HepG2 (cell line): ENCODE data around the gene ODAD4. TPM values are rescaled to one million over a fixed set of nuclear protein-coding genes. Genes with fewer than 3 reads are reported as not detected.

Experiments used
- ATAC-seq: fragments of 200-7000 bp; cut with Tn5 transposase; 3 replicates; pipeline ENCODE4 v1.9.1; 2020; ENCODE audit warnings: mild to moderate bottlenecking, moderate library complexity
- BruUV-seq: library from RNA; stranded (reverse); fragments of 400-500 nt; replicated peaks from 2 replicates; lab custom pipeline; 2021; lab: Mats Ljungman, UMichigan
- CTCF ChIA-PET: fragments of 300-600 bp; formaldehyde crosslinking; extraction: SDS; loops from one replicate; lab custom pipeline; 2021; ENCODE audit warnings: low total read pairs, inconsistent platforms, low intra/inter-chr PET ratio; lab: Yijun Ruan, JAX
- POLR2A ChIA-PET: fragments of 350-600 bp; sonication (Branson Sonifier 250); formaldehyde crosslinking; loops from one replicate; lab custom pipeline; 2020; ENCODE audit warnings: antibody characterized with exemption, inconsistent platforms; lab: Yijun Ruan, JAX
- DNase-seq: peaks from one replicate; pipeline ENCODE4 v3.0.0-alpha.2; 2015; ENCODE audit warnings: low spot score
- FAIRE-seq: peaks from 3 replicates; lab custom pipeline; 2011; peaks lifted over from hg19 to GRCh38; lab: Jason Lieb, UNC
- H2AFZ ChIP-seq: one replicate; pipeline ENCODE4 v1.6.1; 2011; ENCODE audit warnings: low read length, inconsistent platforms
- H3K27ac ChIP-seq: fragments of 300-600 bp; 3 replicates; pipeline ENCODE4 v1.8.0; 2011; ENCODE audit warnings: mixed run types, mild to moderate bottlenecking, mixed read lengths, low read length, inconsistent platforms; ENCODE audit not compliant: insufficient read depth; ENCODE audit errors: extremely low read length
- H3K27me3 ChIP-seq, 2 experiments: fragments of 200-600 bp in 1 of 2; 2 replicates in 1 of 2; 3 replicates in 1 of 2; pipeline versions ENCODE4 v1.6.0 to v1.8.0; 2011; ENCODE audit warnings: low read length in 2 of 2, mild to moderate bottlenecking in 2 of 2, moderate library complexity in 2 of 2, inconsistent platforms in 1 of 2; ENCODE audit not compliant: insufficient read depth in 2 of 2, control insufficient read depth in 1 of 2
- H3K36me3 ChIP-seq, 2 experiments: fragments of 200-600 bp in 1 of 2; replicated peaks in 1 of 2; 2 replicates in 1 of 2; 3 replicates in 1 of 2; pipeline versions ENCODE4 v1.5.1 to v1.8.0; 2011; ENCODE audit warnings: low read length in 2 of 2, inconsistent platforms in 1 of 2; ENCODE audit not compliant: insufficient read depth in 2 of 2, control insufficient read depth in 1 of 2
- H3K4me1 ChIP-seq: 2 replicates; pipeline ENCODE4 v1.5.1; 2012; ENCODE audit warnings: low read length, inconsistent platforms; ENCODE audit not compliant: insufficient read depth
- H3K4me2 ChIP-seq: 2 replicates; pipeline ENCODE4 v1.6.0; 2011; ENCODE audit warnings: low read depth, low read length, inconsistent platforms
- H3K4me3 ChIP-seq, 3 experiments: fragments of 200-600 bp in 1 of 3; sonication (generic), shearing (Covaris generic) in 1 of 3; replicated peaks in 1 of 3; 2 replicates each; pipeline ENCODE4 v1.5.1; 2011 to 2016; ENCODE audit warnings: low read length in 3 of 3, inconsistent platforms in 2 of 3, low read depth in 2 of 3, mild to moderate bottlenecking in 2 of 3, control low read depth in 1 of 3, mixed read lengths in 1 of 3; ENCODE audit not compliant: insufficient read depth in 1 of 3
- H3K79me2 ChIP-seq: one replicate; pipeline ENCODE4 v1.6.1; 2011; ENCODE audit warnings: low read length, inconsistent platforms; ENCODE audit not compliant: insufficient read depth
- H3K9ac ChIP-seq: 2 replicates; pipeline ENCODE4 v1.6.0; 2011; ENCODE audit warnings: mild to moderate bottlenecking, low read depth, low read length, inconsistent platforms; ENCODE audit not compliant: insufficient read depth
- H3K9me3 ChIP-seq: 2 replicates; pipeline ENCODE4 v1.5.1; 2012; ENCODE audit warnings: mild to moderate bottlenecking, low read length
- H4K20me1 ChIP-seq: 2 replicates; pipeline ENCODE4 v1.6.0; 2011; ENCODE audit warnings: inconsistent platforms, mild to moderate bottlenecking, low read length, moderate library complexity; ENCODE audit not compliant: insufficient read depth
- MAFG ChIP-seq: sonication (generic); formaldehyde crosslinking; IDR thresholded peaks from 2 replicates; pipeline ENCODE4 v1.5.1; 2020; ENCODE audit warnings: mild to moderate bottlenecking, missing genetic modification reagents
- SNRNP70 ChIP-seq: fragments of 200-400 bp; formaldehyde crosslinking; IDR thresholded peaks from 2 replicates; pipeline ENCODE4 v1.6.1; 2017; ENCODE audit warnings: mild to moderate bottlenecking, low read depth, low read length, moderate library complexity
- SRY ChIP-seq: sonication (generic); formaldehyde crosslinking; IDR thresholded peaks from 2 replicates; pipeline ENCODE4 v1.8.0; 2022; ENCODE audit warnings: mild to moderate bottlenecking, missing genetic modification reagents
- TCF7 ChIP-seq: sonication (generic); IDR thresholded peaks from 2 replicates; pipeline ENCODE4 v1.6.1; 2016; ENCODE audit warnings: antibody characterized with exemption, low read depth
- ZBTB38 ChIP-seq: sonication (generic); formaldehyde crosslinking; IDR thresholded peaks from 2 replicates; pipeline ENCODE4 v1.5.1; 2020; ENCODE audit warnings: mild to moderate bottlenecking, missing genetic modification reagents
- ZBTB42 ChIP-seq: sonication (generic); formaldehyde crosslinking; IDR thresholded peaks from 2 replicates; pipeline ENCODE4 v1.5.0; 2020; ENCODE audit warnings: mild to moderate bottlenecking, missing genetic modification reagents
- ZNF33B ChIP-seq: sonication (generic); formaldehyde crosslinking; IDR thresholded peaks from 2 replicates; pipeline ENCODE4 v1.5.1; 2020; ENCODE audit warnings: mild to moderate bottlenecking, missing genetic modification reagents
- ZNF484 ChIP-seq: sonication (generic); formaldehyde crosslinking; IDR thresholded peaks from 2 replicates; pipeline ENCODE4 v1.5.1; 2020; ENCODE audit warnings: mild to moderate bottlenecking, low read depth, missing genetic modification reagents, borderline replicate concordance
- WGBS: methylation state at CpG from one replicate; pipeline ENCODE4 v1.1.6; 2017; ENCODE audit warnings: low lambda C conversion rate; 5-methylcytosine and 5-hydroxymethylcytosine counted together
- in situ Hi-C: cut with HindIII; loops from 2 replicates; pipeline ENCODE4 v1.10.0; 2017; ENCODE audit warnings: low pct_unique_long_range_greater_than_20kb; ENCODE audit not compliant: extremely low pct_ligation_motif_present
- intact Hi-C: fragments of 100-400 bp; cut with micrococcal nuclease; formaldehyde crosslinking; loops from one replicate; pipeline ENCODE4 v1.10.0; 2022; ENCODE audit not compliant: unreplicated experiment
- polyA plus RNA-seq, 8 experiments: library from polyadenylated mRNA; depleted of rRNA in 3 of 8; stranded (reverse) in 7 of 8; unstranded in 1 of 8; fragments of >200 nt; fragmentation: Illumina TruSeq in 4 of 8; extraction: Trizol in 4 of 8; gene quantifications; 2 replicates each; pipeline versions ENCODE4 v1.2.1 to v1.2.3, GENCODE V29; 2011 to 2016; ENCODE audit warnings: low read depth in 4 of 8, missing spikeins in 1 of 8, mixed read lengths in 1 of 8; ENCODE audit not compliant: insufficient read depth in 1 of 8
- total RNA-seq, 5 experiments: library from RNA; depleted of rRNA; stranded (reverse); fragments of >200 nt; fragmentation: Illumina TruSeq; extraction: Trizol; gene quantifications; 2 replicates each; pipeline ENCODE4 v1.2.3, GENCODE V29; 2016; ENCODE audit warnings: low read depth in 1 of 5
- TF ChIP-seq, protein P1 (sequence below): sonication (generic); formaldehyde crosslinking; IDR thresholded peaks from 2 replicates; pipeline ENCODE4 v1.5.1; 2020; ENCODE audit warnings: mild to moderate bottlenecking, missing genetic modification reagents, borderline replicate concordance
- TF ChIP-seq, protein P2 (sequence below): sonication (generic); formaldehyde crosslinking; IDR thresholded peaks from one replicate; pipeline ENCODE4 v1.5.1; 2020; ENCODE audit warnings: mild to moderate bottlenecking, missing genetic modification reagents; ENCODE audit errors: not compliant biosample characterization

Gene ODAD4
- total and polyA plus RNA-seq, 2 of the 13 experiments (the other 11 are each of a cell fraction or from before 2014, with no cell fraction given), result 0.48 to 0.53 TPM

DNA sequence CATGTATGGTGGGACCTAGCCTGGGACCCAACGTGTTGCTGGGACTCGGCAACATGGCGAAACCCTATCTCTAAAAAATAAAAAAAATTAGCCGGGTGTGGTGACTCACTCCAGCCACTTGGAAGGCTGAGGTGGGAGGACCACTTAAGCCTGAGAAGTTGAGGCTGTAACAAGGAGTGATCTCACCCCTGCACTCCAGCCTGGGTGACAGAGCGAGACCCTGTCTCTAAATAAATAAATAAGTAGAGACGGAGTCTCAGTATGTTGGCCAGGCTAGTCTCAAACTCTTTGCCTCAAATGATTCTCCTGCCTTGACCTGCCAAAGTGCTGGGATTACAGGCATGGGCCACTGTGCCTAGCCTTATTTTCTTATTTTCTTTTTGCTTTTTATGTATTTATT lies 26.1 kb downstream of the ODAD4 start:
- Histone ChIP-seq H3K4me1 (peaks cover 53% of the 10 kb centered on the region), H2AFZ (no peak overlapping the region), H3K36me3 (no peaks in the 10 kb centered on the region), H3K9me3 (no peaks in the 10 kb centered on the region), H3K27me3 (peaks cover 3 to 13% of the 10 kb centered on the region in 2 experiments; a peak in 4 of 5 replicates), H3K4me3 (no peak overlapping the region), H3K4me2 (peak overlapping the region; percentile 64; the same call in 1 of the 2 replicates), H4K20me1 (no peaks in the 10 kb centered on the region), H3K79me2 (no peaks in the 10 kb centered on the region), H3K27ac (peak overlapping the region; percentile 56), H3K9ac (no peak overlapping the region)
- no peak for FAIRE-seq
- in situ Hi-C loops (loop anchor here (5.0 kb wide), 1 partner anchor 219 kb away; no protein-coding TSS in a partner anchor), intact Hi-C loops (loop anchor here (5.0 kb wide), 2 partner anchors 39 to 144 kb away; partner anchors contain the start of genes ACLY, FKBP10 and P3H4)
- no peak for ATAC-seq
- POLR2A ChIA-PET, result interaction anchor here (1.4 to 4.6 kb wide), 3 partner anchors 27 to 92 kb away, joined by 5 to 62 read pairs (median 6); partner anchors contain the start of genes KLHL11 and ODAD4
- WGBS, result 93% methylated on average over 6 of the region's 6 CpGs
- CTCF ChIA-PET, result no interaction called here
- DNase-seq, result no peak
- BruUV-seq, result no TSS peak
- no peak for TF ChIP-seq SRY (CRISPR knock-in tag)
- TF ChIP-seq MAFG (CRISPR knock-in tag), result no peak
- no peak for TF ChIP-seq ZNF33B
- no peak for TF ChIP-seq SNRNP70
- TF ChIP-seq, protein P1, sequence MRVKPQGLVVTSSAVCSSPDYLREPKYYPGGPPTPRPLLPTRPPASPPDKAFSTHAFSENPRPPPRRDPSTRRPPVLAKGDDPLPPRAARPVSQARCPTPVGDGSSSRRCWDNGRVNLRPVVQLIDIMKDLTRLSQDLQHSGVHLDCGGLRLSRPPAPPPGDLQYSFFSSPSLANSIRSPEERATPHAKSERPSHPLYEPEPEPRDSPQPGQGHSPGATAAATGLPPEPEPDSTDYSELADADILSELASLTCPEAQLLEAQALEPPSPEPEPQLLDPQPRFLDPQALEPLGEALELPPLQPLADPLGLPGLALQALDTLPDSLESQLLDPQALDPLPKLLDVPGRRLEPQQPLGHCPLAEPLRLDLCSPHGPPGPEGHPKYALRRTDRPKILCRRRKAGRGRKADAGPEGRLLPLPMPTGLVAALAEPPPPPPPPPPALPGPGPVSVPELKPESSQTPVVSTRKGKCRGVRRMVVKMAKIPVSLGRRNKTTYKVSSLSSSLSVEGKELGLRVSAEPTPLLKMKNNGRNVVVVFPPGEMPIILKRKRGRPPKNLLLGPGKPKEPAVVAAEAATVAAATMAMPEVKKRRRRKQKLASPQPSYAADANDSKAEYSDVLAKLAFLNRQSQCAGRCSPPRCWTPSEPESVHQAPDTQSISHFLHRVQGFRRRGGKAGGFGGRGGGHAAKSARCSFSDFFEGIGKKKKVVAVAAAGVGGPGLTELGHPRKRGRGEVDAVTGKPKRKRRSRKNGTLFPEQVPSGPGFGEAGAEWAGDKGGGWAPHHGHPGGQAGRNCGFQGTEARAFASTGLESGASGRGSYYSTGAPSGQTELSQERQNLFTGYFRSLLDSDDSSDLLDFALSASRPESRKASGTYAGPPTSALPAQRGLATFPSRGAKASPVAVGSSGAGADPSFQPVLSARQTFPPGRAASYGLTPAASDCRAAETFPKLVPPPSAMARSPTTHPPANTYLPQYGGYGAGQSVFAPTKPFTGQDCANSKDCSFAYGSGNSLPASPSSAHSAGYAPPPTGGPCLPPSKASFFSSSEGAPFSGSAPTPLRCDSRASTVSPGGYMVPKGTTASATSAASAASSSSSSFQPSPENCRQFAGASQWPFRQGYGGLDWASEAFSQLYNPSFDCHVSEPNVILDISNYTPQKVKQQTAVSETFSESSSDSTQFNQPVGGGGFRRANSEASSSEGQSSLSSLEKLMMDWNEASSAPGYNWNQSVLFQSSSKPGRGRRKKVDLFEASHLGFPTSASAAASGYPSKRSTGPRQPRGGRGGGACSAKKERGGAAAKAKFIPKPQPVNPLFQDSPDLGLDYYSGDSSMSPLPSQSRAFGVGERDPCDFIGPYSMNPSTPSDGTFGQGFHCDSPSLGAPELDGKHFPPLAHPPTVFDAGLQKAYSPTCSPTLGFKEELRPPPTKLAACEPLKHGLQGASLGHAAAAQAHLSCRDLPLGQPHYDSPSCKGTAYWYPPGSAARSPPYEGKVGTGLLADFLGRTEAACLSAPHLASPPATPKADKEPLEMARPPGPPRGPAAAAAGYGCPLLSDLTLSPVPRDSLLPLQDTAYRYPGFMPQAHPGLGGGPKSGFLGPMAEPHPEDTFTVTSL, result no peak
- TF ChIP-seq, protein P2, sequence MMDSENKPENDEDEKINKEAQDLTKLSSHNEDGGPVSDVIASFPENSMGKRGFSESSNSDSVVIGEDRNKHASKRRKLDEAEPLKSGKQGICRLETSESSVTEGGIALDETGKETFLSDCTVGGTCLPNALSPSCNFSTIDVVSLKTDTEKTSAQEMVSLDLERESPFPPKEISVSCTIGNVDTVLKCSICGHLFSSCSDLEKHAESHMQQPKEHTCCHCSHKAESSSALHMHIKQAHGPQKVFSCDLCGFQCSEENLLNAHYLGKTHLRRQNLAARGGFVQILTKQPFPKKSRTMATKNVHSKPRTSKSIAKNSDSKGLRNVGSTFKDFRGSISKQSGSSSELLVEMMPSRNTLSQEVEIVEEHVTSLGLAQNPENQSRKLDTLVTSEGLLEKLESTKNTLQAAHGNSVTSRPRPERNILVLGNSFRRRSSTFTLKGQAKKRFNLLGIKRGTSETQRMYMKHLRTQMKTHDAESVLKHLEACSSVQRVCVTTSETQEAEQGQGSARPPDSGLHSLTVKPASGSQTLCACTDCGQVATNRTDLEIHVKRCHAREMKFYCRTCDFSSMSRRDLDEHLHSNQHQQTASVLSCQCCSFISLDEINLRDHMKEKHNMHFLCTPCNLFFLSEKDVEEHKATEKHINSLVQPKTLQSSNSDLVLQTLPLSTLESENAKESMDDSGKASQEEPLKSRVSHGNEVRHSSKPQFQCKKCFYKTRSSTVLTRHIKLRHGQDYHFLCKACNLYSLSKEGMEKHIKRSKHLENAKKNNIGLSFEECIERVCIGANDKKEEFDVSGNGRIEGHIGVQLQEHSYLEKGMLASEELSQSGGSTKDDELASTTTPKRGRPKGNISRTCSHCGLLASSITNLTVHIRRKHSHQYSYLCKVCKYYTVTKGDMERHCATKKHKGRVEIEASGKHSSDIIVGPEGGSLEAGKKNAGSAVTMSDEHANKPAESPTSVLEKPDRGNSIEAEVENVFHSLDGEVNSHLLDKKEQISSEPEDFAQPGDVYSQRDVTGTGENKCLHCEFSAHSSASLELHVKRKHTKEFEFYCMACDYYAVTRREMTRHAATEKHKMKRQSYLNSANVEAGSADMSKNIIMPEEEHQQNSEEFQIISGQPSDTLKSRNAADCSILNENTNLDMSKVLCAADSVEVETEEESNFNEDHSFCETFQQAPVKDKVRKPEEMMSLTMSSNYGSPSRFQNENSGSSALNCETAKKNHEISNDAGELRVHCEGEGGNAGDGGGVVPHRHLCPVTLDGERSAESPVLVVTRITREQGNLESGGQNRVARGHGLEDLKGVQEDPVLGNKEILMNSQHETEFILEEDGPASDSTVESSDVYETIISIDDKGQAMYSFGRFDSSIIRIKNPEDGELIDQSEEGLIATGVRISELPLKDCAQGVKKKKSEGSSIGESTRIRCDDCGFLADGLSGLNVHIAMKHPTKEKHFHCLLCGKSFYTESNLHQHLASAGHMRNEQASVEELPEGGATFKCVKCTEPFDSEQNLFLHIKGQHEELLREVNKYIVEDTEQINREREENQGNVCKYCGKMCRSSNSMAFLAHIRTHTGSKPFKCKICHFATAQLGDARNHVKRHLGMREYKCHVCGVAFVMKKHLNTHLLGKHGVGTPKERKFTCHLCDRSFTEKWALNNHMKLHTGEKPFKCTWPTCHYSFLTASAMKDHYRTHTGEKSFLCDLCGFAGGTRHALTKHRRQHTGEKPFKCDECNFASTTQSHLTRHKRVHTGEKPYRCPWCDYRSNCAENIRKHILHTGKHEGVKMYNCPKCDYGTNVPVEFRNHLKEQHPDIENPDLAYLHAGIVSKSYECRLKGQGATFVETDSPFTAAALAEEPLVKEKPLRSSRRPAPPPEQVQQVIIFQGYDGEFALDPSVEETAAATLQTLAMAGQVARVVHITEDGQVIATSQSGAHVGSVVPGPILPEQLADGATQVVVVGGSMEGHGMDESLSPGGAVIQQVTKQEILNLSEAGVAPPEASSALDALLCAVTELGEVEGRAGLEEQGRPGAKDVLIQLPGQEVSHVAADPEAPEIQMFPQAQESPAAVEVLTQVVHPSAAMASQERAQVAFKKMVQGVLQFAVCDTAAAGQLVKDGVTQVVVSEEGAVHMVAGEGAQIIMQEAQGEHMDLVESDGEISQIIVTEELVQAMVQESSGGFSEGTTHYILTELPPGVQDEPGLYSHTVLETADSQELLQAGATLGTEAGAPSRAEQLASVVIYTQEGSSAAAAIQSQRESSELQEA (CRISPR knock-in tag), result no peak
- TF ChIP-seq TCF7, result no peak
- no peak for TF ChIP-seq ZBTB38 (CRISPR knock-in tag)
- TF ChIP-seq ZBTB42 (CRISPR knock-in tag), result no peak
- no peak for TF ChIP-seq ZNF484 (CRISPR knock-in tag)
